ENCODE measurements around the gene ETAA1.

ETAA1 gene

DNA sequence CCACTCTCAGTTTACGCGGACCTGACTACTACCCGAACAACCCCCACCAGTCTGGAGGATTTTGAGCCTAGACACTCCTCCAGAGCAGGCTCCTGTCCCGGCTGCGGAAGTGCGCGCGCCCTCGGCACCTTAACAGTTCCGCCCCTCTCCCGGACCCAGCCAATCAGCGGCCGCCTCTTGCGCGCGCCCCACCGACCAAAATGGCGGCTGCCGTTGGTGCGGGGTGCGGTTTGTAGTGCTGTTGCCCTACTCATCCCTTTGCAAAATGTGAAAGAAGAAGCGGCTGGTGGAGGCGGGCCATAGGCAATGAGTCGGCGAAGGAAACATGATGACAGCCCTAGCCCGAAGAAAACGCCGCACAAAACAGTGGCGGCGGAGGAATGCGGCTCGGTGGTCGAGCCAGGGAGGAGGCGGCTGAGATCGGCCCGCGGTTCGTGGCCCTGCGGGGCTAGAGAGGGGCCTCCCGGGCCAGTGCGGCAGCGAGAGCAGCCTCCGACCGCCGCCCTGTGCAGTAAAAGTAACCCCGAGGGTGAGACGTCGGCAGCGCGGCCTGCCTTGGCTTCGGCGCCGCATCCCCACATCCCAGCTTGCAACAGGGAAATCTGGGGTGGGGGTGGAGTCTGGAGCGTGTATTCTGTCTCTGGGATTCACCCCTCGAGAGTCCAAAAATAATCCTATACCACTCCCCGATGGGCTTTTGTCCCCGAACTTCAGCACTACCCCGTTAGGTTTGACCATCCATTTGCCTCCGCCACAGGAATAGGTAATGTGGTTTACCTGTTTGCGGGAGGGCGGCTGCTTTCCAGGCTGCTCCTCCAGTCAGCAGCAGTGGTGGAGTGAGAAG lies at the start of gene ETAA1:
Gene ETAA1 (plus strand): TSS at position 191 of the 844 bp plus-strand sequence. CDS start 116 bp downstream, at position 307.
- peak; percentile 87 for DNase-seq

DNA sequence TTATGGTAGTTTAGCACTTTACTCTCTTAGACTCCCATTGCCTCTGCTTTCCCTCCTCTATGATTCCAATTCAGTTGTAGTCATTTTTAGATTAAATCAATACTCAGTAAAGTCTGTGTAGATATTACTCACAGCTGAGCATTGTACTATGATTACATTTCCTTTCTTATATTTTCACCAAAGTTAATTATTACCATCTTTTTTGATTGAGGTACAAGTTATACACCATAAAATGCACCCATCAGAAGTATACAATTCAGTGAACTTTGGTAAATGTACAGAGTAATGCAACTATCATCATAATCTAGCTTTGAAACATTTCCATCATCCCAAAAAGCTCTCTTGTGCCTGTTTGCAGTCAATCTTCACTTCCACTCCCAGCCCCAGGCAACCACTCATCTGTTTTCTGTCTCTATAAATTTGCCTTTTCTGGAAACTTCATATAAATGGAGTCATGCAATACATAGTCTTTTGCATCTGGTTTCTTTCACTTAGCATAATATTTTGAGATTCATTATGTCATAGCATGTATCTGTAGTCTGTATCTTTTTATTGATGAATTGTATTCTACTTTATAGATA lies 30.2 kb upstream of the ETAA1 start:
- DNase-seq = no peak

DNA sequence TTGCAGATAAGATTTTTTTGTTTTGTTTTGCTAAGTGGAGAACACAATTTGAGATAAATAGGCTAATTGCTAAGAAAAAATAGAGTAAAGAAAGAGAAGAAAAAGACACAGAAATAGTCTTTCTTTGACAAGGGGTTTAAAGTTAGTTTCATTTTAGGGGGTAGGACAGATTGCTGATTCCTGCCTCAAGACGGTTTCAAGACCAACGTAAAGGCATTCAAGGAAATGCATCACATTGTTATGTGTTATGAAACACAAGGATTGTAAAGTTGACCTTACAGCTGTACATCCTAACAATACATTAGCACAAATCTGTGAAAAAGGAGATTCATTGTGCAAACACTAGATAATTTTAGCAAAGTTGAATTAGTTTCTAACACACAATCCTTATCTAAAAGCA lies 22.7 kb upstream of the ETAA1 start:
- no peak for DNase-seq

DNA sequence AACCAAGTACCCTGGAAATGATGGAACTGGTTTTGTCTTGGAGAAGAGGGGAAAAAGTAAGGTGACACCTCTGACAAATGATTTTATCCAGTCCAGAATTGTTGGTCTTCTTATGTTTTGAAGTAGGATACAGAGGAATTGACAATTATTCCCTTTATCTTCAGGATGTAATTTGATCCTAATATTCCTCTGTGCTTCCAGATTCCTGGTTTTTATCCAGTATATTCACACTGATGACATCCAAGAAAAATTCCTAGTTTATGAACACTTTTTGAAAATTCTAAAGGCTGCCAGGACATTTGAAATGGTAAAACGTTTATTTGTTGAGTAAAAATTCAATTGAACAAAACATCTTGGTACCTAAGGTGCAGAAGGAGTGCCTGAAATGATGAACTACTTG lies 22.2 kb upstream of the ETAA1 start:
- no peak for DNase-seq

DNA sequence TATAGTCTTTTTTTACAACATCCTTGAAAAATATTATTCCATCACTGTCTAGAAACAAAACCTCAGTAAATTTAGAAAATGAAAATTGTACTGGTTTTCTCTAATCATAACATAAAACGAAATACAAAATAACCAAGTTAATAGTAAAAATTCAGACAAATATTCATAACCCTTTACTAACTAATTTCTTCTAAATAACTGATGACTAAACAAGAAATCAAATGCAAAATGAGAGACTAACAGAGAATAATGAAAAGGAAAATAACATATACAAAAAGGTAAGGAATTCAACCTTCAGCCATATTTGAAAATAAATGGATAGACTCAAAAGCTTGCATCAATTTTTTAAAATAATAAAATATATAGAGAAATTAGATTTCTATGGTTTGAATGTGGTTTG lies 18.6 kb upstream of the ETAA1 start:
- DNase-seq = no peak

DNA sequence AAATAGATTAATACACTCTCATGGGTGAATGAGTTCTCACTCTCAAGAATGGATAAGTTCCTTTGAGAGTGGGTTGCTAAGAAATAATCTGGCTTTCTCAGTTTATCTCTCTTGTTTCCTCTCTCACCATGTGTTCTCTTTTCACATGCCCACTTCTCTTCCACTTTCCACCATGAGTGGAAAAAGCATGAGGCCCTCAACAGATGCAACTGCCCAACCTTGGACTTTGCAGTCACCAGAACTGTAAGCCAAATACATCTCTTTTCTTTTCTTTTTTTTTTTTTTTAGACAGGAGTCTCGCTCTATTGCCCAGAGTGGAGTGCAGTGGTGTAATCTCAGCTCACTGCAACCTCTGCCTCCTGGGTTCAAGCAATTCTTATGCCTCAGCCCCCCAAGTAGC lies 18.1 kb upstream of the ETAA1 start:
- no peak for DNase-seq

DNA sequence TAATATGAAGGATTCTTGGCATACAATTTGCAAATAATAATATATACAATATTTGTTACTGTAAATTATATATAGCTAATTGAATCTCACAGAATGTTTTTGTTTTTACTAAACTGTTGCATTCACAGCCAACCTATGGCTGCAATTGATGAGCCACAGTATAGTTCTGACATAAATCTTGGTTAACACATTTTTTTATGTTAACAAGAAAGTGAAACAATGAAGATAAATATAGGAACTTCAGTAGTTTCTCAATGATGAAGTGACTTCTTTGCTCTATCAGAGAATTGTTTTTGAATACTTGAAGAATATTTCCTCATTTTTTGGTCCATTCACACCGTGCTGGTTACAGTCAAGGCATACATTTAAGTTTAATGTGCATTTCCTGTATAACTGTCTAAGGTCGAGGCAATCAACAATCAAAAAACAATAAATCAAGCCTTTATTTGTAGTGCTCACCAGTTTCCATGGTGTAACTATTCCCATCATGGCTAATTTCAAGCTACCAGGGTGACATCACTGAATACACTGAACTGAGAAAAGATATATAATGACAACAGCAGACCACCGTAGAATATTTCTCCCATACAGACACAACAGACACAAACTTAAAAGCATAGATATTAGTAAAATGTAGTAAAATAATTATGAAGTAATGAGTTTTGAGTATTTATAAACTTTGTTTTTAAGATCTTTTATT lies 12.9 kb upstream of the ETAA1 start:
- DNase-seq = no peak

DNA sequence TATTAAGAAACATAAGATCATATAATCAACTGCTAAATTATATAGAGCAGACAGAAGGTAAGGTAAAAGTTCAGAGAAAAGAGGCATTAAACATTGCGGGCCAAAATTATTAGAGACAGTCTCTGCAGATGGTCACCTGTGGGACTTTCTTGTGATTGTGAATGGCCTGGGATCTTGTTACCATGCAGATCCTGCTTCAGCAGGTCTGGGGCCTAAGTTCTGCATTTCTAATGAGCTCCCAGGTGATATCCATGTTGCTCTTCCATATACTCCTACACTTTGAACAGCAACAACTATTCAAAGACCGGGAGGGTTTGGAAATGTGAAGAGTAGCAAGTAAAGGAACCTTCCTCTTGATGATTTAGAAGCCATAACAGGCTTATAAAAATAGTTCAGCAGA lies 8.5 kb upstream of the ETAA1 start:
- no peak for DNase-seq

DNA sequence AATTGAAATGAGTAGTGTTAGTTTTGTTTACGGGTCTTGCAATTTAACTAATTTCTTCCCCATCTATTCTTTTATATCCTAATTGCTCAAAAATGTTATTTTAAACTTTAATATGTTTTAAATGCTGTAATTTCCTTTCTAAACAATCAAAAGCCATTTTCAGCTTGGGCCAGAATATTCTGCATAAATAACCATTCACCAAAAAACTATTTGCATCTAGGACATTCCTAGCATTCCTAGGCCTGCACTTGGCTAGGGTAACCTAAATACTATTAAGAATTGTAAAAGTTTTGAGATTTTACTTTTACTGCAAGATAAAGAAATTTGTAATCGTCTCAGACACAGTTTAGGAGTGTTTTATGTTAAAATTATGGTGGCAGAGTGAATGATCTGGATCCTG lies 7.8 kb upstream of the ETAA1 start:
- DNase-seq = no peak

DNA sequence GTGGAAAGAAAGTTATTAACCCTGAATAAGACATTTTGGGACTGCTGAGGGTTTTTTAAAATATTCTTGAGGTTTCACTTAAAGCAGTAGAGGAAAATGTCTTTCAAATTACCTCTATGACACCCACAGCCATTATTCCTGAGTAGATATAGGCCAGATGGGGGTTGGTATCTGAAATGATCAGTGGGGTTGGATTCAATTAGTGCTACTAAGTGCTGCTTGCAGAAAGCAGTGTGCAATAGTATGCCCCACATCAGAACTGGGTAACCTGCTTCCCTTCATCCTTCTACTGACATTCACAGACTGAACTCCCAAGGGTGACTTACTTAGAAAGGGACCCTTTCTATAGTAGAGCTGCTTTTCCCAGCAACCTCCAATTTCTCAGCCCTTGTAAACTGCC lies 7.3 kb upstream of the ETAA1 start:
- DNase-seq = no peak

DNA sequence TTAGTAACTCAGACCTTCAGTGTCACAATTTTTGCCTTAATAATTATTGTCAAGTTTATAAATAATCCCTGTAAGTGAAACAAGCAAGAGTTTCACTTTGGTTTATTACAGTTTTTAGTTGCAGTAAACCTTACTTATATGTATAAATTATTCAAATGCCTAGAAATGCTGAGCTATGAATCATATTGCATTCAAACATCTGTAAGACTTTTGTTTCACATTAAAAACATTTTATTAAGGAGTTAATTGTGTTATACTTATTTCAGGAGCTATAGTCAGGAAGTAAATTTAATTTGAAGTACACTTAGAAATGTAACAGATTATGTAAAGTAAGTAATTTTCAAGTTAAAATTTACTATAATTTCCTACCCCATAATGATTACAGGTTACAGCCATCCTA lies 3.9 kb upstream of the ETAA1 start:
- no peak for DNase-seq

DNA sequence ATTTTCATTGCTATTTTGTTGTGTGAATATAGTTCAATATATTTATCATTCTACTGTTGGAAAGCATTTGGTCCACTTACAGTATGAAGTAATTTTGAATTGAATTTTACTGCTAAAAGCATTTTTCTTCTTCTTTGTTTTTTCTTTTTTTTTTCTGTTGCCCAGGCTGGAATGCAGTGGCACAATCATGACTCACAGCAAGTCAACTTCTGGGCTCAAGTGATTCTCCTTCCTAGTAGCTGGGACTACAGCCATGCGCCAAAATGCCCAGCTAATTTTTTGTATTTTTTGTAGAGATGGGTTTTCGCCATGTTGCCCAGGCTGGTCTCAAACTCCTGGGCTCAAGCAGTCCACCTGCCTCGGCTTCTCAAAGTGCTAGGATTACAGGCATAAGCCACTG lies 2.4 kb upstream of the ETAA1 start:
- DNase-seq = no peak

DNA sequence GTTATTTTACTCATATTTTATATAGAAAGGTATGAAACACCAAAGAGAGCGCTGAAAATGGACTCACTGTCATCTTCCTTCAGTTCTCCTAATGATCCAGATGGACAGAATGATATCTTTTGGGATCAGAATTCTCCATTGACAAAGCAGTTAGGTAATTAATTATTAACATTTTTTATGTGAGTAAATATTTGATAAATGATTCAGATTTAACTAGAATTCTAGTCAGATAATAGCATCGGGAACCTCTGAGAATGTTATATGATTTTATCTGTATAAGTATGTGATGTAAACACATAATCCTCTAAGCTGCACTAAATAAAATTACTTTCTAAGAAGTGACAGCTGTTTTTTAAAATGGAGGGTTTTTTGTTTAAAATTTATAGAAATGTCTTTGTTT lies 2.0 kb downstream of the ETAA1 start:
- DNase-seq = no peak

DNA sequence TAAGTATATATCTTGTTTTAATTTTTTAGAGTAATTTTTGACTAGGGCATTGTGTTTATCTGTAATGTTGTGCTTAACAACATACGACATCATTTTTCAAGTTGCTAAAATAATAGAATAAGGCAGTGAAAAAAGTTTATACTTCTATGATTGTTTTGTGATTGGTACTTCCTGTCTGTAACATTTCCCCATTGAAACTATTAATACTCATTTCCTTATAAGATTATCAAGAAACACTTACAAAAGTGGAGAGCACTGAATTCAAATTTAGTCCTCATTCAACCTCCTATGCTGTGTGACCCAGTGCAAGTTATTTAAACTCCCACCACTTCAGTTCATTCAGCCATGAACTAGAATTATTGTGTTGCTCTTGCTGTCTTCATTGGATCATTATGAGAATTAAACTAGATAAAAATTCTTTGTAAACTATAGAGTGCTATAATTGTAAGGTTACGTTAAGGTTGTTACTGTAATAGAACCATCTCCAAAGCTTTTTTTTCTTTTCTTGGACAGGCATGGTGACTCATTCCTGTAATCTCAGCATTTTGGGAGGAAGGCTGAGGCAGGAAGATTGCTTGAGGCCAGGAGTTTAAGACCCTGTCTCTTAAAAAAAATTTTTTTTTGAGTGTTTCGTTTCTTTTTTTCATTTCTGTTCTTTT lies 2.8 kb downstream of the ETAA1 start:
- DNase-seq = no peak

DNA sequence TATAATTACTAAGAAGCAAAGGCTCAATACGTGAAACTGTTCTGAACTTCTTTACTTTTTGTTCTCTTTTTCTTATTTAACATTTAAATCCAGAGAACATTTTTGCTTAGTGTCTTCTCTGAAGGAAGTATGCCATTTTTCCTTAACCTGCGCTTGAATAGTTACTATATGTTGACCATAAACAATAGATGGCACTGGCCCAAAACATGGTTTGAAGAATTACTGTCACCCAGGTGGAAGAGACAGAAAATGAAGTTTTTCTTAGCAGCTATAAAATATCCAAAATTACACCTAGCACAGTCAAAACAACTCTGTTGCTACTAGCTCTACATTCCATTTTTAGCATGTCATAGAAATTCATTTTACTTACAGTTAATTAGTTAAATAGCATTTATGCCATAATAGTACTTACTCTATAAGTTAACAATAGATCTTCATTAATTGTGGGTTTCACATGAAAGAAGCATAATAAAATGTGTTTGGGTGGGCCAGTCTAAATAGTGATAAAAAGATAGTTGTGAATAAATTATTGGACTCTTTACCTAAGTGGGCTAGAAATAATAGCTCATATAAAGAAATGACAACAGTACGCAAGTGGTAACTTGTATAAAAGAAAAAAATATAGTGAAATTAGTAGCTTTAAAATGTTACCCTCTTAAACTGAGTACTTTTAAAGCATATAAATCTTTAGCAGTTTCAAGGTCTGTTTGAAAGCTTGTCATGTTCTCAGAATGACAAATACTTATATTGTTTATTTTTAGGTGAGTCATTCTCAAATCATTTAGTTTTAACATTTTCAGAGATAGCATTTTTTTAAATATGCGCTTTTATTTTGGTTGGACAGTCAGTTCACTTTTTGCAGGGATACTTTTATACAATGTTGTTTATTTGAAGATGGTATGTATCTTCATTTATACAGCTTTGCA lies 3.7 kb downstream of the ETAA1 start:
- no peak for DNase-seq

DNA sequence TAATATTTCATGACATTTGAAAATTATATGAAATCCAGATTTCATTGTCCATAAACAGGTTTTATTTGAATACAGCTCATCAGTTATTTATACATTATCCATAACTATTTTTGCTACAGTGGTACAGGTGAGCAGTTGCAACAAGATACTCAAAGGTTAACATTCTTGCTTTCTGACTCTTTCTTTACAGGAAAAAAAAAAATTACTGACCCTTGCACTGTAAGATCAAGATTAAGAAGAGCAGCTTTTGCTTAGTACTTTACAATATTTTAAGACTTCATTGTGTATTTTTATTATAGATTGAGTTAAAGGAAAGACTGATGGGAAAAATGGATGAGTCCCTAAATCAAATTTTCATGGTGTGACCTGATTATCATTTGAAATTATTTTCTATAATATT lies 11.2 kb downstream of the ETAA1 start:
- DNase-seq = no peak

DNA sequence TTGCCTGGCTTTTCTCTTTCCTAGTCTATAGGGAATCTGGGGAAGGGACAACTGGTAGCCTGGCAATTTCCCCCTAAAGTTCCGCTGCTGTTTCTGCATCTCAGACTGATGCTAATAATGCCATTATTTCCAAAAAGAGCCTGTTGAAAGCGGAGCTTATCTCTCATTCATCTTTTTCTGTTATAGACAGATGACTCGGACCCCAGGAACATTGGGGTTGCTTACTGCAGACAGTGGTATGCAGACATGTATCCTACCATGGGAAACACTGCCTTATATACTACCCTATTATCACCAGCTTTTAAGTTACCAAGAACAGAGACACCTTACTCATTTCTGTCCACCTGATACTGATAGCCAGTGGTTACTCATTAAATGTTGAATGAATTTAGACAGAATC lies 15.3 kb downstream of the ETAA1 start:
- DNase-seq = no peak

DNA sequence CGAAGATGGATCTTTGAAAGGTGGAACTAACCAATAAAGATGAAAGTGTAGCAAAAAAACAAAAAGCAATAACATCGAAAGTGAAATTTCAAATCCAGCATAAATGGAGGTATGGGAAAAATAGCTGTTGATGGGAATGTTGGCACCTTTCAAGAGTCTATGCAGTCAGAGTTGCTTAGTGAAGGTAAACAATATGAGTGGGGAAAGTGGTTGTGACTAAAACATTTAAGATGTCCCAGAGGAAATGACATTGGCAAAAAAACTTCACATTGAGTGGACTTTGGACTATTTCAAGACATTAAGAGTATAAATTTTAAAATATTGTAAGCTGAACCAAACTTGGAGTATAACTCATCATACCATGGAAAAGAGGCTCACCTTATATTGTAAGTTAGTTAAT lies 17.7 kb downstream of the ETAA1 start:
- no peak for DNase-seq

DNA sequence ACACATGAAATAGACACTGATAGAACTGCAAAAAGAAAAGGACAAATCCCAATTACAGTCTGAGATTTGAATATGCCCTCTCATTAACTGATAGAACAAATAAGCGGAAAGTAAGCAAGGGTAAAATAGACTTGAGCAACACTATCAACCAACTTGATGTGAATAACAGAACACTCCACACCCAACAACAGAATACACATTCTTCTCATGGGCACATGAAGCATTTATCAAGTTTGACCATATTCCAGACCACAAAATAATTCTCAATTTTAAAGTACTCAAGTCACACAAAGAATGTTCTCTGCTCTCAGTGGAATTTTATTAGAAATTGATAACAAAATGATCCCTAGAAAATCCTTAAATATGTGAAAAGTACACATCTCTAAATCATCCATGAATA lies 19.0 kb downstream of the ETAA1 start:
- DNase-seq = no peak

DNA sequence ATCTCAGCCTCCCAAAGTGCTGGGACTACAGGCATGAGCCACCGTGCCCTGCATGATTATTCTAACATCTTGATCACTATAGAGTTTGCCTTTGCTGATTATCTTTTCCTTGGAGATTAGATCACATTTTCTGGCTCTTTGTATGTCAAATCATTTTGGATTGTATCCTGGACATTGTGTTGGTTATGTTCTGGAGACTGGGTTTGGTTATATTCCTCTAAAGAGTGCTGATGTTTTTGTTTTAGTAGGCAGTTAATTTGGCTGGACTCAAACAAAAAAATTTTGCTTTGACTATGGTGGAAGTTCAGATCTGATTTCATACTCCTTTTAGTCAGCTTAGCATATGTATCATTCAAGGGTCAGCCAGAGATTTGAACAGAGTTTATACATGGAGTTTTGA lies 26.4 kb downstream of the ETAA1 start:
- DNase-seq = no peak

DNA sequence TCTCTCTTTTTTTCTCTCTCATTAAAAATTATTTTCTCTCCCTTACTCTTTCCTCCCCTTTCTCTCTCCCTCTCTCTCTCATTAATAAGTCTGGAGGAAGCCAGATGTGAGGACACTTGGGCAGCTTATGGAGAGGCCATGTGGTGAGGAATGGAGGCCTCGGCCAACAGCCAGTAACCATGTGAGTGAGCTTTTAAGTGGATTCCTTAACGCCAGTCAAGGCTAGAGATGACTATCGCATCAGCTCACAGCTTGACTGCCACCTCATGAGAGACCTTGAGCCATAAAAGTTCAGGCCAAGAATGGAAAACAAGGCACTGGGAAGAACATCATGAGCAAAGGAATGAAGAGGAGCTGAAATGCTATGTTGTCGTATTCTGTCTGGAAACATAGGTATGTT lies 39.1 kb downstream of the ETAA1 start:
- DNase-seq = no peak

DNA sequence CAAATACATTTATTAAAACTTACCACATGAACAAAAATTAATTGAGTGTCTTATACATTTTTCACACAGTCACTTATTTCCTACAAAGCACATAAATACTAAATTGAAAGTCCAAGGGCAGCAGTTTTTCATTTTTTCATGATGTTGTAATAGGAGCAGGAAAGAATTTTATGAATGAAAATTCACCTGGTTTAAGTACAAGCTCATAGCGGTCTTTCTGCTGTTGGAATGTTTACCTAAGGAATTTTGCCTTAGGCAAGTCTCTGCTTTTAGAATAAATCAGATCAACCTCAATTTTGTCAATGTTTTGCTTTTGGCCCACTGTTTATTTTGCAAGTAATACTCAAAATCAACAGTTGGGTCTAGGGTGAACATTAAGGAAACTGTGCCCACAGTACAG lies 40.0 kb downstream of the ETAA1 start:
- DNase-seq = no peak

DNA sequence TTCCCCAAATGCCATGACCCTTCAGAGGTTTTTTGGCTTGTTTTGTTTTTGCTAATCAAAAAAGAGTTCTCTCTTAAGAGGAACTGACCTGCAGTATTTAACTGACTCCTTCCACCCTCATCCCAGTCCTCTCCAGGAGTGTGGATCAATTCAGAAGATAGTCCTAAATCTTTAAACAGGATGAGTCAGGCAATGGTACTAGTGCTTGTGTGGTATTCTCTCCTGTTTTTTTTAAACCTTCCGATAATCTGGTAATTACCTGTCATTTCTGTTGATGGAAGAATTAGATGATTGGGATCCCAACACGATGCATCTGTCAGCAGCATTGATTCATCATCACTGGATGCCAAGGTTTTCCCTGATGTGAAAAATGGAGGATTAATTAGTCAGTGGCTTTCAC lies 41.2 kb downstream of the ETAA1 start:
- DNase-seq = no peak
